ENCODE results near the gene C6orf141. TPM values are rescaled to one million over a fixed set of nuclear protein-coding genes. Genes with fewer than 3 reads are reported as not detected.
A peak's percentile ranks its signal among the peaks of the same experiment; 100 is the strongest.

C6orf141 gene
- total RNA-seq, 1 donor from 2014 or later: not detected

DNA sequence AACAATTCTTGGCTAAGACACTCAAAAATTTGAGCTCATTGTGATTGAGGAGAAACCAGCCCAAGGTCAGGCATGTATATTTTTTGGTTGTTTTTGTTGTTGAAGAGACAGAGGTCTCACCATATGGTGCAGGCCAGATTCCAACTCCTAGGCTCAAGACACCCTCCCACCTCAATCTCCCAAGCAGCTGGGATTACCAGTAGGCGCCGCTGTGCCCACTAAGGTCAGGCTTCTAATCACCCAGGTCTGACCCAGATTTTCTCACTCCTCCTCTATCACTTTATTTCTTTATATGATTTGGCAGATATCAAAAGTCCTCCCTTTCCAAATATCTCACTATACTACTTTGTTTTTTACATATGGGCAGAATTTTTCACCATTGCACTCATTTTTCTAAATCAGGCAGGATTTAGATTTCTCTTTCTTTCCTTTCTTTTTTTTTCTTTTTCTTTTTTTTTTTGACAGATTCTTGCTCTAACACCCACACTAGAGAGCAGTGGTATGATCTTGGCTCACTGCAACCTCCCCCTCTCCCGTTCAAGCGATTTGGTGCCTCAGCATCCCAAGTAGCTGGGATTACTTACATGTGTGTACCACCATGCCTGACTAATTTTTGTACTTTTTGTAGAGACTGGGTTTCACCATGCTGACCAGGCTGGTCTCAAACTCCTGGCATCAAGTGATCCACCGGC lies 1.7 kb upstream of the C6orf141 start:
- no peak for DNase-seq (ENCODE audit: low spot score)
- Mint-ChIP-seq H3K36me3 (ENCODE audit: low read depth) (no peaks in the 10 kb centered on the region), H3K4me1 (ENCODE audit: low read depth) (peaks cover 20% of the 10 kb centered on the region), H3K9me3 (no peaks in the 10 kb centered on the region), H3K27me3 (ENCODE audit: insufficient read depth) (peaks cover 42% of the 10 kb centered on the region), H3K4me3 (no peak overlapping the region), H3K27ac (no peak overlapping the region)
- intact Hi-C loops (cut with micrococcal nuclease): no loop called here

DNA sequence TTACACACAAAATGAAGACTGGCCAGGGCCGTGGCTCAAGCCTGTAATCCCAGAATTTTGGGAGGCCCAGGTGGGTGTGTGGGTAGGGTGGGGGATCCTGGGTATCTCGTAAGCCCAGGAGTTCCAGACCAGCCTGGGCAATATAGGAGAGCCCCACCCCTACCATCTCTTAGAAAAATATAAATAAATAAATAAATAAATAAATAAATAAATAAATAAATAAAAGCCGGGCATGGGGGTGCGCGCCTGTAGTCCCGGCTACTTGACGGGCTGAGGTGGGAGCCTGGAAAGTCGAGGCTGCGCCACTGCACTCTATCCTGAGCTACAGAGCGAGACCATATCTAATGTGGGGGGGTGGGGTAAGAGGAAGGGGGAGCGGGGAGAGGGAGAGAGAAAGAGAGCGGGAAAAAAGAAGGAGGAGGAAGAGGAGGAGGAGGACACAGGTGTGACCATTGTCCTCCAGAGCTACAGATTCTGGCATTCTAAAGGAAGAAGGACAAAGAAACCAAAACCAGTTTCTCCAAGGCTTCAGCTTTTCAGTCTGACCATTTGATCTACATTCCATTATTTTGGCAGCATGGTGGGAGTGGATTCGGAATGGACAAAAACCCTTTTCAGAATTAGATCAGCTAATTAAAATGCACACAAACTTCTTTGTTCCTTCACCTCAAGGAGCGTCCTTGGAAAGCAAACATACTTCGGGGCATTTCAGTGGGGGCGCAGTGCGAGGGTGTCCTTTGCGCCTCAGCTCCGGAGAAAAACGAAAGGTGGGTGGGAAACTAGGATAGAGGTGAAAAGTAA lies 577 bp upstream of the C6orf141 start:
- H3K4me1 Mint-ChIP-seq (ENCODE audit: low read depth): peaks cover 20% of the 10 kb centered on the region
- H3K27me3 Mint-ChIP-seq (ENCODE audit: insufficient read depth): peaks cover 40% of the 10 kb centered on the region
- H3K4me3 Mint-ChIP-seq: peak overlapping the region; percentile 83
- intact Hi-C loops (cut with micrococcal nuclease): no loop called here
- no peaks in the 10 kb centered on the region for H3K9me3 Mint-ChIP-seq
- H3K27ac Mint-ChIP-seq: no peak overlapping the region
- DNase-seq (ENCODE audit: low spot score): no peak
- H3K36me3 Mint-ChIP-seq (ENCODE audit: low read depth): no peaks in the 10 kb centered on the region

DNA sequence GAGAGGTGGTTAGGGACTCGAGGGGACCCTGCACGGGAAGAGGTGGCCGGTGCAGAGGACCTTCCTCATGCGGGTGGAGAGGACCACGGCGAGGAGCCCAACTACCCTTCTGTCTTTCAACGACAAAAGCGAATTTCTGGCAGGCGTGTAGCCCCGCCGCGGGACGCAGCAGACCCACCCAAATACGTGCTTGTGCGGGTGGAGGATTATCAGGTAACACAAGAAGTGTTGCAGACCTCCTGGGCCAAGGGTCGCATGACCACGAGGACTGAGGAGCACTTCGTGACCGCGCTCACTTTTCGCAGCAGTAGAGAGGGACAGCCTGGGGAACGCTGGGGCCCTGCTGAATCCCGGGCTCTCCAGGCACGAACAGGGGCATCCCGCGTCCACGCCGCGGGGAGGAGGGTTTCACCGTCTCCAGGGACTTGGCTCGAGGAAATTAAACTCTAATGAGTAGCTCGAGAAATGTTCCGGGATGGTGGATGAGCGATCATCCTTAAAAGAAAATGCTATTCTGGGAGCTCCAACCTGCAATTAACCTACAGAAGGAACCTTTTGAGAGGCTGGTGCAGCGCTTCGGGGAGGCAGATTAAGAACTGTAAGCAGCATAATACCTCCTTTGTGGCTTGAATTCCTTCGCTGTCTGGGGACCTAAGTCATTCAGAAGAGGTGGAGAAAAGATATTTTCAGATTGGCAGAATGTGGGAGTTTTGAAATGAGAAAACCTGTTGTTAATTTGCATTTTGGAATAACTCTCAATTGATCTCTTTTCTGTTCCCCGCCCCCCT lies 804 bp downstream of the C6orf141 start:
- Mint-ChIP-seq H3K4me3 (peak overlapping the region; percentile 83), H3K27ac (peak overlapping the region; percentile 19), H3K4me1 (ENCODE audit: low read depth) (peaks cover 23% of the 10 kb centered on the region), H3K9me3 (no peaks in the 10 kb centered on the region), H3K36me3 (ENCODE audit: low read depth) (no peaks in the 10 kb centered on the region), H3K27me3 (ENCODE audit: insufficient read depth) (peaks cover 40% of the 10 kb centered on the region)
- intact Hi-C loops (cut with micrococcal nuclease): loop anchor here (1.0 kb wide), 2 partner anchors 56 to 88 kb away; partner anchors contain the start of genes CENPQ and MMUT
- DNase-seq (ENCODE audit: low spot score): no peak

DNA sequence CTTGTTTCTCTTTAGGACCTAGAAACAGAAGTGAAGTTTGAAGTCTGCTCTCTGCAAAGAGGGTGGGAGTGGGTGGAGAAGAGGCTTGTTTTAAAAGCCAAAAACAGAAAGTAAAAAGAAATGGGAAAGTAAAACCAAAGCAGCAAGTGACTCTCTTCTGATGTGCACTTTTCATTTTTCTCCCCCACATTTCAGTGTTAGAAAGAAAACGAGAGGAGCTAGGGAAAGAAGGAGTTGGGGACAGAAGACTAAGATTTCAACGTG lies 1.3 kb downstream of the C6orf141 start:
- H3K4me3 Mint-ChIP-seq: peak overlapping the region; percentile 83
- peaks cover 28% of the 10 kb centered on the region for H3K4me1 Mint-ChIP-seq (ENCODE audit: low read depth)
- H3K27me3 Mint-ChIP-seq (ENCODE audit: insufficient read depth): peaks cover 35% of the 10 kb centered on the region
- H3K27ac Mint-ChIP-seq: no peak overlapping the region
- H3K9me3 Mint-ChIP-seq: no peaks in the 10 kb centered on the region
- H3K36me3 Mint-ChIP-seq (ENCODE audit: low read depth): no peaks in the 10 kb centered on the region
- intact Hi-C loops (cut with micrococcal nuclease): loop anchor here (1.0 kb wide), 2 partner anchors 56 to 88 kb away; partner anchors contain the start of genes CENPQ and MMUT
- DNase-seq (ENCODE audit: low spot score): no peak

DNA sequence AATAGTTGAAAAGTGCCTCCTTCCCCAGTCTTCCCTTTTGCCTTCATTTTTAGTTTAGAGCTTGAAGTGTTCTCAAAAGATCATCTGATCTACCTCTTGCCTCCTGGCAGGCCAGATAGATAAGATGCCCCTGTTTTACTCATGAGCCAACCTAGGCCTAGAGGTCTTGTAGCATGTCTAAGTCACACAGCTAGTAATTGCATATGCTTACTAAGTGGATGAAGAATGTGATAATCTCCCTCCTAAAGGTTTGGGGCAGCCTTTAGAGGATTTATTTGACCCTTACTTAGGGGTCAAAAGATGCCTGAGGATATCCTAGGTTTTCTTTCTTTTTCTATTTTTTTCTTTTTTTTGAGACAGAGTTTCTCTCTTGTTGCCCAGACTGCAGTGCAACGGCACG lies 2.1 kb downstream of the C6orf141 start:
- no peak for DNase-seq (ENCODE audit: low spot score)
- Mint-ChIP-seq H3K9me3 (no peaks in the 10 kb centered on the region), H3K27ac (no peak overlapping the region), H3K4me1 (ENCODE audit: low read depth) (peaks cover 28% of the 10 kb centered on the region), H3K36me3 (ENCODE audit: low read depth) (no peaks in the 10 kb centered on the region), H3K27me3 (ENCODE audit: insufficient read depth) (peaks cover 28% of the 10 kb centered on the region), H3K4me3 (no peak overlapping the region)
- intact Hi-C loops (cut with micrococcal nuclease): no loop called here

DNA sequence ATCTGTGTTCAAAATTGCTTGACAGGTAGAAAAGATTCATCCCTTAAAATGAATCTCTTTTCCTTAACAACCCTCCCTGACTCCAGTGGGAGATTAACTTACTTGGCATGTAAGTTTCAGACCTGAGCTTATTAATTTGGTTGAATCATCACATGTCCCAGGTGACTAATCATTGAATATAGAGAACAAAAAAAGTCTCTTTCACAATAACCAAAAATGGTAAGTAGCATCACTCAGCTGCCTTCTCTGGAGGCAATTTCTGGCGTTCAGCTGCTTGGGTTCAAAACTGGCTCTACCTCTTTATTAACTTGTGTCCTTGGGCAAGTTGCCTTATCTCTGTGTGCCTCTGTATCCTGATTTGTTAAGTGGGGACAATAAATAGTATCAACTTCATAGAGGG lies 2.9 kb downstream of the C6orf141 start:
- Mint-ChIP-seq H3K4me1 (ENCODE audit: low read depth) (peaks cover 28% of the 10 kb centered on the region), H3K36me3 (ENCODE audit: low read depth) (no peaks in the 10 kb centered on the region), H3K27ac (no peak overlapping the region), H3K9me3 (no peaks in the 10 kb centered on the region), H3K27me3 (ENCODE audit: insufficient read depth) (peaks cover 24% of the 10 kb centered on the region), H3K4me3 (no peak overlapping the region)
- intact Hi-C loops (cut with micrococcal nuclease): no loop called here
- DNase-seq (ENCODE audit: low spot score): no peak

DNA sequence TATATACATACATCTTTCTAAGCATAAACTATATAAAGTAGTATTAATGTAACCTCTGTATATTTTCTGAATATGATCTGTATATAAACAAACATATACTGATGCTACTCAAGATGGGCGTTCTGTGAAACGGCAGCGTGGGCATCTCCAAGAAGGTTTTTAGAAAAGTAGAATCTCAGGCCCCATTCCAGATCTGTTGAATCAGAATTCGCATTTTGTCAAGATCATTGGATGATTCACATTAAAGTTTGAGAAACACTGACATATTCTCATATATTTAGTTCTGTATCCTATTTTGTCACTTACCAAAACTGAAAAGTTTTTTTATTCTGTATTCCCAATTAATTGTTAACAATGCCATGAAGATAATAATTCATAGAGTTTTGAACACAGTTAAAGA lies 5.5 kb downstream of the C6orf141 start:
- H3K27ac Mint-ChIP-seq: no peak overlapping the region
- H3K36me3 Mint-ChIP-seq (ENCODE audit: low read depth): no peaks in the 10 kb centered on the region
- peaks cover 3% of the 10 kb centered on the region for H3K27me3 Mint-ChIP-seq (ENCODE audit: insufficient read depth)
- no peak overlapping the region for H3K4me3 Mint-ChIP-seq
- H3K9me3 Mint-ChIP-seq: no peaks in the 10 kb centered on the region
- H3K4me1 Mint-ChIP-seq (ENCODE audit: low read depth): peaks cover 20% of the 10 kb centered on the region
- no peak for DNase-seq (ENCODE audit: low spot score)
- intact Hi-C loops (cut with micrococcal nuclease): no loop called here

DNA sequence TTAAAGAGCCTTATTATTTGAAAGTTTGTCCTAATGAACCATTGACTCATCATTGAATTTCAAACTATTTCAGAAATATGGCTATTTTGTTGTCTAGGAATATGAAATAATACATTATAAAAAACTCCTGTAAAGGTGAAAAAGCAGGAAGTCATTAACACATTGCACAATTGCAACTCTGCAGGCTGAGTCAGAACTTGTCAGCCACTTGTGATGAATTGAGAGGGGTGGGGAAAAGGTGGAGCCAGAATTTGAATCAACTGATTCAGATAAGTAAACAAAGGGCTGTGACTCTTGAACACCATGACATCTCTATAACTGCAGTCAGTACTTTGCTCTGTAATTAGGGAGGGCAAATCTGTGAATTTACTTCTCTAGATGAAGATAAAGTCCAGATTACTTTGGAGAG lies 6.0 kb downstream of the C6orf141 start:
- H3K4me3 Mint-ChIP-seq: no peak overlapping the region
- no peaks in the 10 kb centered on the region for H3K9me3 Mint-ChIP-seq
- DNase-seq (ENCODE audit: low spot score): no peak
- H3K36me3 Mint-ChIP-seq (ENCODE audit: low read depth): no peaks in the 10 kb centered on the region
- H3K4me1 Mint-ChIP-seq (ENCODE audit: low read depth): peaks cover 15% of the 10 kb centered on the region
- H3K27ac Mint-ChIP-seq: no peak overlapping the region
- intact Hi-C loops (cut with micrococcal nuclease): no loop called here
- peaks cover 3% of the 10 kb centered on the region for H3K27me3 Mint-ChIP-seq (ENCODE audit: insufficient read depth)

DNA sequence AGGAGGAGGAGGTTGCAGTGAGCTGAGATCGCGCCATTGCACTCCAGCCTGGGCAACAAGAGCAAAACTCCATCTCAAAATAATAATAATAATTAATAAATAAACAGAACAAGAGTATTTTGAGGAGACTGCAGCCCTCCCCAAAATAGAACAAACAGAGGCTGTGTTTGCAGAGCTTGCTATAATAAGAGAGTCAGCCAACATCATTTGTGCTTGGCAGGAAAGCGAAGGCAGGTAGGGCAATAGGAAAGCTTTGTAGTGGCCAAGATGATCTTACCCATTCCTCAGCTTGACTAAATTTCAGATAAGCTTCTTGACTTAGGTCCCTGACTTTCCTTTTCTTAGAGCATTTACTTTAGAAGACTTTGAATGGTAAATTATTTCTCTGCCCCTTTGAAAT lies 6.7 kb downstream of the C6orf141 start:
- no peak for DNase-seq (ENCODE audit: low spot score)
- peaks cover 8% of the 10 kb centered on the region for H3K4me1 Mint-ChIP-seq (ENCODE audit: low read depth)
- intact Hi-C loops (cut with micrococcal nuclease): no loop called here
- no peak overlapping the region for H3K4me3 Mint-ChIP-seq
- no peak overlapping the region for H3K27ac Mint-ChIP-seq
- H3K27me3 Mint-ChIP-seq (ENCODE audit: insufficient read depth): no peaks in the 10 kb centered on the region
- H3K36me3 Mint-ChIP-seq (ENCODE audit: low read depth): no peaks in the 10 kb centered on the region
- H3K9me3 Mint-ChIP-seq: no peaks in the 10 kb centered on the region

DNA sequence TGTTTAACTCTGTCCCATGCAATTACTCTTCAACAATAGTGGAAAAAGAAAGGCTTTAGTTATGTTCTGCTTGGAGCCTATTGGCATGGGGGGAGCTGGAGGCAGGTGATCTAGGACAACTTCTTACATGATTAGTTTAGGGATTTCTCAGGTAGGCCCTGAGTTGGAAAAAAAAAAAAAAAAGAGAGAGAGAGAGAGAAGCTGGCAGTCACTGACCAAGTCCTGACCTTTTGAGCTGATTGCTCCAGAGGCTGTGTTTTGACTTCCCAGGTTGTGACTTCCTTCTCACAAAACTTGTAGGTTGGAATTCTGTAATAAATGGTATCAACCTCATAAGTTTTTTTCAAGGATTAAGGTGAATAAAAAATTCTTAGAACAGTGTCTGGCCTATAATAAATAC lies 7.8 kb downstream of the C6orf141 start:
- no peak overlapping the region for H3K27ac Mint-ChIP-seq
- no peaks in the 10 kb centered on the region for H3K27me3 Mint-ChIP-seq (ENCODE audit: insufficient read depth)
- peaks cover 8% of the 10 kb centered on the region for H3K4me1 Mint-ChIP-seq (ENCODE audit: low read depth)
- DNase-seq (ENCODE audit: low spot score): no peak
- no peaks in the 10 kb centered on the region for H3K9me3 Mint-ChIP-seq
- H3K36me3 Mint-ChIP-seq (ENCODE audit: low read depth): no peaks in the 10 kb centered on the region
- H3K4me3 Mint-ChIP-seq: no peak overlapping the region
- intact Hi-C loops (cut with micrococcal nuclease): no loop called here

DNA sequence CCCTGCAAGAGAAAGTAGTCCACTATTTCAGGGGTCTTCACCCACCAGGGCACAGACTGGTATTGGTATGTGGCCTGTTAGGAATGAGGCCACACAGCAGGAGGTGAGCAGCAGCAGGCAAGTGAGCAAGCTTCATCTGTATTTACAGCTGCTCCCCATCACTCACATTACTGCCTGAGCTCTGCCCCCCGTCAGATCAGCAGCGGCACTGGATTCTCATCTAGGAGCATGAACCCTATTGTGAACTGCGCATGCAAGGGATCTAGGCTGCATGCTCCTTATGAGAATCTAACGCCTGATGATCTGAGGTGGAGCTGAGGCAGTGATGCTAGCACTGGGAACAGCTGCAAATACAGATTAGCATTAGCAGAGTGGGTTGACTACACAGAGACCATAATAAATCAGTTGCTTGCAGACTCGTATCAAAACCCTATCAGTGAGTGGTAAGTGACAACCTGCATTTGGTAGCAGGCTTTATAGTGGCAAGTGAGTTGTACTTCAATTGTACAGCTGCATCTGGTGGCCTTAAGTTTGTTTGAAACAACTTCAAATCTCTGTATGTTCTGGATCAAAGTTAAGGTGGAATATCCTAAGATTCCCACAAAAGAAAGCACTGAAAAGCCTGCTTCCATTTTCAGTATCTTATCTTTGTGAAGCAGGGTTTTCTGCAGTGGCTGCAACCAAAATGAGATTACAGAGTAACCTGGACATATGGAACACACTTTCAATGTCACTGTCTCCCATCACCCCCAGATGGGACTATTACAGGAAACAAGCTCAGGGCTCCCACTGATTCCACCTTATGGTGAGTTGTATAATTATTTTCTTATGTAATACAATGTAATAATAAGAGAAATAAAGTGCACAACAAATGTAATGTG lies 12.8 kb downstream of the C6orf141 start:
- Mint-ChIP-seq H3K36me3 (ENCODE audit: low read depth) (no peaks in the 10 kb centered on the region), H3K4me1 (ENCODE audit: low read depth) (no peaks in the 10 kb centered on the region), H3K27ac (no peak overlapping the region), H3K27me3 (ENCODE audit: insufficient read depth) (peaks cover 6% of the 10 kb centered on the region), H3K9me3 (no peaks in the 10 kb centered on the region), H3K4me3 (no peak overlapping the region)
- DNase-seq (ENCODE audit: low spot score): no peak
- intact Hi-C loops (cut with micrococcal nuclease): no loop called here

DNA sequence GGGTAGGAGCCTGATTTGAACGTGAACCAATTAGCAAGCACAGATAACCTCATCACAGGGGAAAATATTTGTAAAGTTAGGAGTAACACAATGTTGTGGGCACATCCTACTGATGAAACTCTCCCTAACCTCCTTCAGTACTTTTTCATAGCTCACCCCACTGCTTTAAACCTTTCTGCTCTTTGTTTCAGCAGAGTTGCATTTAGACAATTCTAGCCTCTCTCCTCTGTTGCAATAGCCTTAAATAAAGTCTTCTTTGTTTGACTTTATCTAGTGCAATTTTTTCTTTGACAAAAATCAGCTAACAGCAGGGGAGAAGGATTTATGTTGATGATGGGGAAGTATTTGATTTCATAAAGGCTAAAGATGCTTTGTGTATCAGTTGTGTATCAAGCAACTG lies 14.1 kb downstream of the C6orf141 start:
- H3K9me3 Mint-ChIP-seq: no peaks in the 10 kb centered on the region
- DNase-seq (ENCODE audit: low spot score): no peak
- intact Hi-C loops (cut with micrococcal nuclease): no loop called here
- no peaks in the 10 kb centered on the region for H3K4me1 Mint-ChIP-seq (ENCODE audit: low read depth)
- H3K27me3 Mint-ChIP-seq (ENCODE audit: insufficient read depth): peaks cover 8% of the 10 kb centered on the region
- no peaks in the 10 kb centered on the region for H3K36me3 Mint-ChIP-seq (ENCODE audit: low read depth)
- no peak overlapping the region for H3K4me3 Mint-ChIP-seq
- no peak overlapping the region for H3K27ac Mint-ChIP-seq
